NCI-H187 (cell line): Measurements from ENCODE around the gene SREBF1.
"Not testable (repeated sequence)": the region's sequence is repeated elsewhere in the genome, so short reads cannot be mapped to it uniquely, and the experiment has no call there.

ENCODE experiments used
- DNase-seq, 2 experiments: peaks; one replicate each; lab custom pipeline; 2025; lab: John Stamatoyannopoulos, UW

Gene SREBF1

GRCh38 chr17:17811381-17812210, 25.2 kb downstream of the SREBF1 start:
- DNase-seq, result no peak

DNA sequence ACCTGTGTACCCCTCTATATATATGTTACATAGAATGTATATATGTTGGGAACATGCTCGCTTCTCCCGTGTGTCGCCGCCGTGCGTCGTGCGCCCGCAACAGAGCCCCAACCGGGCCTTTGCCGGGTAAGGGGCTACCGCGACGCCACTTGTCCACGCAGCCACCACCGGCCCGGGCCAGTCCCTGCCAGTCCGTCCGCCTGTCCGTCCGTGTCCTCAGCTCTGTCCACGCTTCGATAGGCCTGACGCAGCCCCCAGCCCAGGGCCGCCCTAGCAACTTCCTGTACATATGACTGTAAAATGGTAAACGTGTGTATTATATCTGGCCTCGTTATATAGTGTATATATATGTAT, 25.9 kb downstream of the SREBF1 start:
- no peak for DNase-seq

DNA sequence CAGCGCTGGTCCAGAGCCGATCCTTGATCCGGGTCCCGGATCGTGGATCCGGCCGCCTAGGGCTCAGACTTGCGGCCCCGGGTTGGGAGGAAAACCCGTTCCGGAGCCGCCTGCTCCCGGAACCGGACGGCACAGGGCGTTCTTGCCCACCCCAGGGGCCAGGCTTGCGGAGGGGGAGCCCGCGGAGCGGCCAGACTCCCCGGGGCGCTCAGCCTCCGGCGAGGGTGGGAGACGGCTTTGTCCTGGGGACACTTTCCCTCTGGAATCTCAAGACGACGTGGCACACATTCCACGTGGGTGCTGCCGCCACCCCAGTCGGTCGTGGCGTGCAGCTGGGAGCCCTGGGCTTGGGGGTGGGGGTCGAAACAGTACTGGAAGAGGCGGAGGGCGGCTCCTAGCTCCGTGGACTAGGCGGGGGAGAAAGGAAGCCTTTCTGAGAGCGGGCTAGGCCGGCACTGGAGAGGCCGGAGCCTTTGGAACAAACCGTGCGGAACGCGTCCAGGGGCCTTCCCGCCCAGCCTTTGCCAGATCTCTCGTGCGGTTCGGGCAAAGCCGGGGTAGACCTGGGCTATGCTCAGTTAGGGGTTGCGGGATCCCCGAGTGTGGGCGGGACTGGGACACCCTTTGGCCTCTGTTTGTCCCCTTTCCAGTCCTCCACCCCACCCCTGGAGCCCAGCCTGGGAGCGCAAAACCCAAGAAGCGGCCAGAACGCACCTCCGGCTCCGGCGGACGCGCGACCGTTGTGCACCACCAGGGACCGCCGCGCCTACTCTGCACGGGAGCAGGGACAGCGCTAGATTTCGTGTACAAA, 26.5 kb downstream of the SREBF1 start:
- DNase-seq, result no peak

DNA sequence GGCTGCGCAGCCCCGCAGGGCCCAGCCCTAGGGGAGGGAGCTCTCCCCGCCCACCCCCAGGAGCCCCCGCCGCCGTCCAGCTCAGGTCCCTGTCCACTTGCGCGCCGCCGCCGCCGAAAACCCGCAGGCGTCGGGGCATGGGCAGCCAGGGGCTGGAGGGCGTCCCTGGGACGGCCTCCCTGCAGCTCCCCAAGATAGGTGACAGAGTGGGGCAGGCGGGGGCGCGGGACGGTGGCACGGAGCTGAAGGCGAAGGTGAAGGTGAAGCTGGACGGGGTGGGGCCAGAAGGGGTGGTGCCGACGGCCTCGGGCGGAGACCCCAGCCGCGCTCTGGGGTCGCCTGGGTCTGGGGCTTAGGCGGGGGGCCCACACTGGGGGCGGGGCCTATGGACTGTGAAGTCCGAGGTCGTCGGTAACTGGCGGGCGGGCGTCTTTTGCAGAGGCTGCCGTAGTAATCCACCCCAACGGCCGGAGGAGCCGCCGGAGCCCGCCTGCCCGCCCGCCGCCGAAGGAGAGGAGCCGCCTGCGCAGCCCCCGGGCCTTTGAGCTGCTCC, 27.2 kb downstream of the SREBF1 start:
- DNase-seq, result no peak

DNA sequence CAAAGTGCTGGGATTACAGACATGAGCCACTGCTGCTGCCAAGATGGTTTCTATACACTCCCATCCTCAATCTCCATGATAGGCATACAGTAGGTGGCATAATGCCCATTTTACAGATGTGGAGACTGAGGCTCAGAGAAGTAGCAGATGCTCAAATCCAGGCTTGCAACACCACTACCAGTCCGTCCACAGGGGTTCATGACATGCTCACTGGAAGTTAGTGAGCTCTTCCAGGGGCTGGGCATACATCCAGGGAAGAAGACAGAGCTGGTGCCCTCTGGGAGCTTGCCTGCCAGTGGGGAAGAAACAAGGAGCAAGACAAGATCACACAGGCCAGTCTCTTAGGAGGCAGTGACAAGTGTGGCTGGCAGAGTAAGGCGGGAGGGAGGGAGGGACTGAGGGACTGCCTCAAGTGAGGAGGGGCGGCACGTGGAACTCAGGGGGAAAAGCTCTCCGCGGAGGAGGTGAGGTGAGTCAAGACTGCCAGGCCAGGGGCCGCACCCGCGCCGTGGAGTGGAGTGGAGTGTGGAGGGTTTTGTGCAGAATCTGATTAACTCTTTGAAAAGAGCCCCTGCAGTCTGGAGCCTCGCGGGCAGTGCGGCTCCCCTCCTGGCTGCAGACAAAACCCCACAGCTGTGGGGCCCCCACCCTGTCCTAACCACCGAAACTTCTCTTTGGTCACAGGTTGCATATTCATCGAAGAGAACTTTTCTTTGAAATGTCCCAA, 27.9 kb downstream of the SREBF1 start:
- no peak for DNase-seq

- DNase-seq, result not testable (repeated sequence)
Observed at GRCh38 chr17:17808200-17808599, 28.6 kb downstream of the SREBF1 start.

DNA sequence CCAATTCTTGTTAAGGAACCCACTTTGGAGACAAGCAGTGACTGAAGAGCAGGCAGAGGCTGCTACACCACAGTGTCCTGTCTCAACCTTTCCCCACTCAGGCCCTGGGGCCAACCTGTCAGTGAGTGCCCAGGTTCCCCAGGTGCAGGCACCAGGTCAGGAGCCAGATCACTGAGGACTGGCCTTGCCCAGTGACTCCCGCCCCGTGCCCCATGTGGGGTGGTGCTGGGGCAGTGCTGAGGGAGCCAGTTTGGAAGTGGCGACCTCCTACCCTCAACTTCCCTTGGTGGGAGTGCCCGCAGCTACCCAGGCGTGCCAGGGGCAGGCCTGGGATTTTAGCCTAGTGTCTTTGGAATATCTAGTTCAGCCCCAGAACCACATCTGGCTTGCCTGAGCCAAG, 29.3 kb downstream of the SREBF1 start:
- no peak for DNase-seq

GRCh38 chr17:17806611-17807274, 30.0 kb downstream of the SREBF1 start:
- DNase-seq, result no peak

- no peak for DNase-seq
Observed at GRCh38 chr17:17806035-17806434, 30.8 kb downstream of the SREBF1 start.

DNA sequence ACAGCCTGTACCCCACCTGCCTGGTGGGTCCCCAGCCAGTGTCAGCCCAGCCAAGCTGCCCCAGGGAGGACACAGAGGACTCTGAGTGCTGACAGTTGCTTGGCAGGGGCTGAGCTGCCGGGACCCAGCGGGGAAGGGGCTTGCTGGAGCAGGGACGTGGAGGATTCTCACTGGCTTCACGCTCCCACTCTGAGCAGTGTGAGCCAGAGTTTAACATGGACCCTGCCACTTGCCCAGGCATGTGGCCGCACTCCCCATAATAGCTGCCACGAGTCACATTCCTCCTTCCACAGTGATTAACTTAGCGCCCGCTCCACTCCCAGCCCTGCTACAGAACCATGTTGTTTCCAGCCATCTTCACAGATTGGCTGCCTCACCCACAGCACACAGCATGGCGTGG, 31.2 kb downstream of the SREBF1 start:
- no peak for DNase-seq

DNA sequence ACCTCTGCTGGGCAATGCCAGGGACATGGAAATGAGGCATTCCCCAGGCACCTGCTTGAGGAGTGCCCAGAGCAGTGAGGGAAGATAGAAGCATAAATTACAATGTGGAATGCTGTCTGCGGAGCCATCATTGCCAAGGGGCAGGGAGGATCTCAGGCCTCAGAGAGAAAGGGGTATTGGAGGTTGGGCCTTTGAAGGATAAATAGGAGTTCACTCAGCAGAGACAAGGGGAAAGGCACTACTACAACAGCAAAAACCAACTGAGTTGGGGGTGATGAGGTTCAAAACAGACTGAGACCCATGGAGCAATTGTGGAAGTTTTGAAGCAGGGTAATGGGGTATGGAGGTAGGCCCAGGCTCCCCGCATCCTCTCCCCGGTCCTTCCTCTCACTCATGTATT, 32.8 kb downstream of the SREBF1 start:
- DNase-seq, result no peak

GRCh38 chr17:17801800-17802481, 34.8 kb downstream of the SREBF1 start:
- no peak for DNase-seq

DNA sequence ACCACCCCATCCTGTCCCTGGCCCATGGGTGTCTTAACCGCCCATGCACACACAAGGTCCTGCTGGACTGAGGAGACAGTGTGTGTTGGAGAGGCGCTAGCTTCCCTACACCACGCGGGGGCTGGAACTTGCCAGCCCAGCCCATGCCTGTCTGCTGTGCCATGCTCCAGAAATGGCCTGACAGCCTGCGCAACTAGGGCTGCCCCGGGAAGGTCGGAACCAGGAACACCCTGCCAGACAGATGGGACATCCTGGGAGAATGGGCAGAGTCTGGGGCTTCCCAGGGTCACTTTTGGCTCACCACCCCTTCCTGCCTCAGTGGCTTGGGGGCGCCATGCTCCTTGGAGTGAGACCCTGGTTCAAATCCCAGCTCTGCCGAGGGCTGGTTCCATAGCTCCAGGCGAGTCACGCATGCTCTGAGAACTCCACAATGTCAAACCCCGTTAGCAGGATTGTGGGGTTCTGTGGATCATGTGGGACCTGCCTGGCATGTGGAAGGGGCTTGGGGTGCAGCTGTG, 36.2 kb downstream of the SREBF1 start:
- DNase-seq, result no peak

- no peak for DNase-seq
Observed at GRCh38 chr17:17798573-17799255, 38.1 kb downstream of the SREBF1 start.

- no peak for DNase-seq
Observed at GRCh38 chr17:17798010-17798556, 38.7 kb downstream of the SREBF1 start.

DNA sequence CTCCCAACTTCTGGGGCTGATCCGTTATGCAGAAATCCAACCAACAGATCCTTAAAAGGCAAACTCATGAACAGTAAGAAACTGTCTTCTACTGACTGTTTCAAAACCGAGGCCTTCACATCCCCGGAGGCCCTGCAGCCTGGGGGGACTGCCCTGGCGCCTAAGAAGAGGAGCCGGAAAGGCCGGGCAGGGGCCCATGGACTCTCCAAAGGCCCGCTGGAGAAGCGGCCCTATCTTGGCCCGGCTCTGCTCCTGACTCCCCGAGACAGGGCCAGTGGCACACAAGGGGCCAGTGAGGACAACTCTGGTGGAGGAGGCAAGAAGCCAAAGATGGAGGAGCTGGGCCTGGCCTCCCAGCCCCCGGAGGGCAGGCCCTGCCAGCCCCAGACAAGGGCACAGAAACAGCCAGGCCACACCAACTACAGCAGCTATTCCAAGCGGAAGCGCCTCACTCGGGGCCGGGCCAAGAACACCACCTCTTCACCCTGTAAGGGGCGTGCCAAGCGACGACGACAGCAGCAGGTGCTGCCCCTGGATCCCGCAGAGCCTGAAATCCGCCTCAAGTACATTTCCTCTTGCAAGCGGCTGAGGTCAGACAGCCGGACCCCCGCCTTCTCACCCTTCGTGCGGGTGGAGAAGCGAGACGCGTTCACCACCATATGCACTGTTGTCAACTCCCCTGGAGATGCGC, 39.5 kb downstream of the SREBF1 start:
- no peak for DNase-seq

- DNase-seq, result no peak
Observed at GRCh38 chr17:17796787-17797061, 40.1 kb downstream of the SREBF1 start.

- DNase-seq, result no peak
Observed at GRCh38 chr17:17795946-17796786, 40.6 kb downstream of the SREBF1 start.

DNA sequence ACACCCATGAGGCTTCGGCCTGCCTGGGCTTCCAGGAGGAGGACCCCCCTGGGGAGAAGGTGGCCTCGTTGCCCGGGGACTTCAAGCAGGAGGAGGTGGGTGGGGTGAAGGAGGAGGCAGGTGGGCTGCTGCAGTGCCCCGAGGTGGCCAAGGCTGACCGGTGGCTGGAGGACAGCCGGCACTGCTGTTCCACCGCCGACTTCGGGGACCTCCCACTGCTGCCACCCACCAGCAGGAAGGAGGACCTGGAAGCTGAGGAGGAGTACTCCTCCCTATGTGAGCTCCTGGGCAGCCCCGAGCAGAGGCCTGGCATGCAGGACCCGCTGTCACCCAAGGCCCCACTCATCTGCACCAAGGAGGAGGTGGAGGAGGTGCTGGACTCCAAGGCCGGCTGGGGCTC, 41.5 kb downstream of the SREBF1 start:
- no peak for DNase-seq
